Neural progenitor cell (in vitro differentiated cells): ENCODE measurements around the gene UPK2. TPM values are rescaled to one million over a fixed set of nuclear protein-coding genes. Genes with fewer than 3 reads are reported as not detected.

Source experiments
- DNase-seq: peaks from one replicate; pipeline ENCODE4 v3.0.0-alpha.2; 2016; ENCODE audit warnings: low spot score
- H2AFZ ChIP-seq: fragments of 200-600 bp; sonication (generic); replicated peaks from 2 replicates; pipeline ENCODE4 v1.6.1; 2016; ENCODE audit warnings: antibody characterized with exemption
- H3F3A ChIP-seq: fragments of 200-600 bp; sonication (generic); 2 replicates; pipeline ENCODE4 v1.6.1; 2016; ENCODE audit warnings: antibody characterized with exemption, low read depth
- H3K27ac ChIP-seq: fragments of 200-600 bp; sonication (generic); 2 replicates; pipeline ENCODE4 v1.5.1; 2016; ENCODE audit warnings: mild to moderate bottlenecking
- H3K27me3 ChIP-seq: fragments of 200-600 bp; sonication (generic); 2 replicates; pipeline ENCODE4 v1.6.1; 2016; ENCODE audit warnings: mild to moderate bottlenecking, moderate library complexity
- H3K36me3 ChIP-seq: fragments of 200-600 bp; sonication (generic); 2 replicates; pipeline ENCODE4 v1.5.1; 2016
- H3K4me1 ChIP-seq: fragments of 200-600 bp; sonication (generic); 2 replicates; pipeline ENCODE4 v1.6.1; 2016; ENCODE audit warnings: mixed run types
- H3K4me2 ChIP-seq: fragments of 200-600 bp; sonication (generic); 2 replicates; pipeline ENCODE4 v1.6.1; 2016
- H3K4me3 ChIP-seq: fragments of 200-600 bp; sonication (generic); 2 replicates; pipeline ENCODE4 v1.5.1; 2016
- H3K79me2 ChIP-seq: fragments of 200-600 bp; sonication (generic); 2 replicates; pipeline ENCODE4 v1.6.1; 2016; ENCODE audit warnings: low read depth
- H3K9ac ChIP-seq: fragments of 200-600 bp; sonication (generic); 2 replicates; pipeline ENCODE4 v1.6.1; 2016
- H3K9me3 ChIP-seq: fragments of 200-600 bp; sonication (generic); 2 replicates; pipeline ENCODE4 v1.5.1; 2016; ENCODE audit warnings: low read depth
- H4K20me1 ChIP-seq: fragments of 200-600 bp; sonication (generic); 2 replicates; pipeline ENCODE4 v1.6.1; 2016; ENCODE audit warnings: low read depth
- H3K27ac Mint-ChIP-seq: 3 replicates; pipeline ENCODE4 v1.8.0; 2021; ENCODE audit warnings: mixed read lengths
- H3K27me3 Mint-ChIP-seq: 2 replicates; pipeline ENCODE4 v1.8.0; 2022; ENCODE audit warnings: low read depth, mild to moderate bottlenecking, inconsistent platforms, moderate library complexity, mixed read lengths; ENCODE audit not compliant: insufficient read depth
- H3K36me3 Mint-ChIP-seq: 3 replicates; pipeline ENCODE4 v1.8.0; 2021; ENCODE audit warnings: mixed read lengths
- H3K4me1 Mint-ChIP-seq: 3 replicates; pipeline ENCODE4 v1.8.0; 2021; ENCODE audit warnings: mixed read lengths
- H3K4me3 Mint-ChIP-seq: 3 replicates; pipeline ENCODE4 v1.8.0; 2021; ENCODE audit warnings: mild to moderate bottlenecking, moderate library complexity, mixed read lengths
- H3K9me3 Mint-ChIP-seq: 3 replicates; pipeline ENCODE4 v1.8.0; 2020; ENCODE audit warnings: mixed read lengths
- CTCF ChIP-seq: fragments of 200-600 bp; sonication (generic); IDR thresholded peaks from 2 replicates; pipeline ENCODE4 v1.5.1; 2017; ENCODE audit warnings: antibody characterized with exemption, mild to moderate bottlenecking
- EZH2 ChIP-seq: fragments of 200-600 bp; sonication (generic); IDR thresholded peaks from 2 replicates; pipeline ENCODE4 v1.6.1; 2017; ENCODE audit warnings: antibody characterized with exemption, mild to moderate bottlenecking, moderate library complexity
- EZH2phosphoT487 ChIP-seq: fragments of 200-600 bp; sonication (generic); IDR thresholded peaks from 2 replicates; pipeline ENCODE4 v1.6.1; 2017; ENCODE audit warnings: antibody characterized with exemption
- total RNA-seq: library from RNA; depleted of rRNA; stranded (reverse); fragments of >200 nt; gene quantifications from 2 replicates; pipeline ENCODE4 v1.2.3, GENCODE V29; 2015; ENCODE audit warnings: low replicate concordance

UPK2 gene
- total RNA-seq, 1 donor from 2014 or later: not detected

DNA sequence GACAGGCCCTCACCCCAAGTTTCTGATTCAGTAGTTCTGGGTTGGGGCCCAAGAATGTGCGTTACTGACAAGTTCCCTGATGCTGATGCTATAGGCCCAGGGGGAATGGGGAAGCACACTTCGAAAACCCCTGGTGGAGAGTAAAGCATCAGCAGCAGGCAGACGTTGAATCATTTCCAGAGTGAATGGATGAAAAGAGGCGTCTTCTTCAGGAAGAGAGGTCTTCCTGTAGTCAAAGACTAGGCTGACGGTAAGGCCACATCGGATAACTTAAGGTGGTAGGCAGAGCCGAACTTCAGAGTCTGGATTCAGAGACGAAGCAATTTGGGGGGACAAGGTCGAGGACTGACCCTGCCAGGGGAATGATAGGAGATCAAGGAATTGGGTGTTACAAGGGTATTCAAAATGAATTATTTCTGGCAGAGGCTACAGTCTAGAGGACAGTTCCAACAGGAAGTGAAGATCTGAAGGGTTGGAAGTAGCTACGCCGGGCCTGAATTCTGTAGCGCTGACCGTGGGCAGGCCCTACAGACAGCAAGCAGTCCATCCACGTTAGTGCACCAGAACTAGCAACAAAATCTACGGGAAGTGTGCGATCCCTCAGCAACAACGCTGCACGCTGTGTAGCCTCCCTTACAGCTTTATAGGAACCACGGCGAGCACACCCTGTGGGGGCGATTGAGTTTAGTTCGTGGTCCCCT lies 41.0 kb downstream of the UPK2 start:
- H3K4me1 ChIP-seq: peaks cover 14% of the 10 kb centered on the region
- H4K20me1 ChIP-seq: no peaks in the 10 kb centered on the region
- H3K4me3 ChIP-seq: peak overlapping the region; percentile 91
- Mint-ChIP-seq H3K27me3 (no peaks in the 10 kb centered on the region), H3K4me3 (peak overlapping the region; percentile 99), H3K27ac (peak overlapping the region; percentile 44), H3K4me1 (peaks cover 25% of the 10 kb centered on the region), H3K36me3 (peaks cover 19% of the 10 kb centered on the region), H3K9me3 (no peaks in the 10 kb centered on the region)
- H3F3A ChIP-seq: peaks cover 16% of the 10 kb centered on the region
- no peaks in the 10 kb centered on the region for H3K27me3 ChIP-seq
- TF ChIP-seq CTCF: peak; percentile 29
- TF ChIP-seq EZH2phosphoT487: no peak
- H3K27ac ChIP-seq: no peak overlapping the region
- peak overlapping the region; percentile 86 for H3K4me2 ChIP-seq
- DNase-seq: peak; percentile 18
- peak overlapping the region; percentile 42 for H3K9ac ChIP-seq
- H2AFZ ChIP-seq: peak overlapping the region; percentile 85
- no peaks in the 10 kb centered on the region for H3K9me3 ChIP-seq
- peaks cover 60% of the 10 kb centered on the region for H3K79me2 ChIP-seq
- peaks cover 12% of the 10 kb centered on the region for H3K36me3 ChIP-seq

DNA sequence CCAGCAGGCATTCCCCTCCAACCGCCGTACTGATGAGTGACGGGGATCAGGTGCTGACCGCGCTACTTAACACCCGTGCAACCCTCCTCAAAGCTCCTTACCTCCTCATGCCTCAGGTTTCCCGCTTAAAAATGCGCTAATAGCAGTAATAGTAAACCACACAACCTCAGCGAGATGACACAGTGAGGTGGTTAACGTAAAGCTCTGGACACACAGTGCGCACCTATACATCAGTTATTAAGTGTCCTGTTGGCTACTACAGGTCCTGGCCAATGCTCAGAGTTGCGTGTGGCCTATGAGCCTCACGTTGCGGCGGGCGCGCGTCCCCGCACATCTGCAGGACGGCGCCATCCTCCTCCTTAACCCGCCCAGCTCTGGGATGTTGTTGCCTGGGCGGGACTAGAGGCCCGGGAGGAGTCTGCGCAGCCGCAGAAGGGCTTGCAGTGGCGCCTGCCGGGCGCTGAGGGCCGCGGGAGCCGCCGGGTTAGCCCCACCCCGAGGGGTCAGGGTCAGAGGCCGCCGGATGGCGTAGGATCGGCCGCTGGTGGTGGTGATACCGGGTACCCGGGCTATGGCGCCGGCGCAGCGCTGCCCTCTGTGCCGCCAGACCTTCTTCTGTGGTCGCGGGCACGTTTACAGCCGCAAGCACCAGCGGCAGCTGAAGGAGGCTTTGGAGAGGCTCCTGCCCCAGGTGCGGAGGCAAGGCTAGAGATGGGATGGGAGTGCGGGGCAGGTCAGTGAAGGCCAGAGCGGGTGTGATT lies 41.7 kb downstream of the UPK2 start, which contains the start of gene CENATAC:
CENATAC (plus strand) TSS at position 512 of the 761 bp plus-strand sequence; CDS start at position 572, 60 bp downstream.
- H3K9me3 ChIP-seq: no peaks in the 10 kb centered on the region
- peak; percentile 99 for DNase-seq
- peak within 1 kb of the TSS; percentile 91 for H3K4me3 ChIP-seq
- peak within 1 kb of the TSS; percentile 86 for H3K4me2 ChIP-seq
- H3K36me3 Mint-ChIP-seq: peaks cover 19% of the 10 kb centered on the region
- H4K20me1 ChIP-seq: no peaks in the 10 kb centered on the region
- H3K27me3 Mint-ChIP-seq: no peaks in the 10 kb centered on the region
- H3F3A ChIP-seq: peaks cover 16% of the 10 kb centered on the region
- peak within 1 kb of the TSS; percentile 62 for H3K27ac Mint-ChIP-seq
- peaks cover 25% of the 10 kb centered on the region for H3K4me1 Mint-ChIP-seq
- peaks cover 60% of the 10 kb centered on the region for H3K79me2 ChIP-seq
- no peaks in the 10 kb centered on the region for H3K9me3 Mint-ChIP-seq
- H3K27me3 ChIP-seq: no peaks in the 10 kb centered on the region
- TF ChIP-seq EZH2phosphoT487 (no peak), EZH2 (no peak), CTCF (peak; percentile 6)
- H3K27ac ChIP-seq: no peak within 1 kb of the TSS
- peak within 1 kb of the TSS; percentile 85 for H2AFZ ChIP-seq
- peak within 1 kb of the TSS; percentile 99 for H3K4me3 Mint-ChIP-seq
- peaks cover 12% of the 10 kb centered on the region for H3K36me3 ChIP-seq
- H3K4me1 ChIP-seq: peaks cover 14% of the 10 kb centered on the region
- peak within 1 kb of the TSS; percentile 65 for H3K9ac ChIP-seq

- TF ChIP-seq EZH2 (no peak), EZH2phosphoT487 (no peak), CTCF (no peak)
- Mint-ChIP-seq H3K36me3 (peaks cover 22% of the 10 kb centered on the region), H3K27ac (peak overlapping the region; percentile 62), H3K4me1 (peaks cover 25% of the 10 kb centered on the region), H3K27me3 (no peaks in the 10 kb centered on the region), H3K9me3 (no peaks in the 10 kb centered on the region), H3K4me3 (peak overlapping the region; percentile 99)
- H3K4me3 ChIP-seq: peak overlapping the region; percentile 91
- no peaks in the 10 kb centered on the region for H3K9me3 ChIP-seq
- H3K27me3 ChIP-seq: no peaks in the 10 kb centered on the region
- H4K20me1 ChIP-seq: no peaks in the 10 kb centered on the region
- H2AFZ ChIP-seq: peak overlapping the region; percentile 51
- peaks cover 16% of the 10 kb centered on the region for H3F3A ChIP-seq
- H3K36me3 ChIP-seq: peaks cover 12% of the 10 kb centered on the region
- H3K79me2 ChIP-seq: peaks cover 60% of the 10 kb centered on the region
- peaks cover 14% of the 10 kb centered on the region for H3K4me1 ChIP-seq
- H3K9ac ChIP-seq: peak overlapping the region; percentile 65
- no peak for DNase-seq
- H3K27ac ChIP-seq: no peak overlapping the region
- H3K4me2 ChIP-seq: peak overlapping the region; percentile 86
These were observed 42.3 kb downstream of the UPK2 start for GRCh38 chr11:118998388-118998717.
